Measurements from ENCODE around the gene TMEM120B.
"Not testable (repeated sequence)": the region's sequence is repeated elsewhere in the genome, so short reads cannot be mapped to it uniquely, and the experiment has no call there.

TMEM120B gene

GRCh38 chr12:121702944-121703343 is 9.6 kb upstream of the TMEM120B start:
- H3K27me3 ChIP-seq: no peaks in the 10 kb centered on the region
- no peak overlapping the region for H3K4me3 ChIP-seq

GRCh38 chr12:121705514-121705913 is 7.0 kb upstream of the TMEM120B start:
- Histone ChIP-seq H3K36me3 (no peaks in the 10 kb centered on the region), H3K4me2 (no peak overlapping the region), H3K4me3 (no peak overlapping the region), H3K27me3 (no peaks in the 10 kb centered on the region), H3K4me1 (peaks cover under 1 to 21% (median 13%) of the 10 kb centered on the region in 10 experiments; a peak in 16 of 20 replicates), H3K9ac (no peak overlapping the region), H3K27ac (no peak overlapping the region), H3K9me3 (replicated peaks in 1 of 11) (peaks cover 0 to 18% (median 10%) of the 10 kb centered on the region in 11 experiments; a peak in 16 of 22 replicates), H4K20me1 (no peaks in the 10 kb centered on the region)
- TF ChIP-seq Cebpa-rat (IDR thresholded peaks at IDR 0.05): no peak

More at GRCh38 chr12:121702944-121703343, 9.6 kb upstream of the TMEM120B start:
- Histone ChIP-seq H3K36me3 (no peaks in the 10 kb centered on the region), H3K9ac (no peak overlapping the region), H4K20me1 (no peaks in the 10 kb centered on the region), H3K9me3 (replicated peaks in 1 of 11) (peaks cover 0 to 18% (median 10%) of the 10 kb centered on the region in 11 experiments; a peak in 16 of 22 replicates), H3K27ac (no peak overlapping the region), H3K4me1 (peaks cover 0 to 8% (median 3%) of the 10 kb centered on the region in 10 experiments; a peak in 7 of 20 replicates), H3K4me2 (no peak overlapping the region)
- TF ChIP-seq Cebpa-rat (IDR thresholded peaks at IDR 0.05): no peak

- no peak for TF ChIP-seq Cebpa-rat (IDR thresholded peaks at IDR 0.05)
- H3K4me1 ChIP-seq: peaks cover 18 to 35% (median 30%) of the 10 kb centered on the region in 10 experiments
- H3K27me3 ChIP-seq: no peaks in the 10 kb centered on the region
- peak overlapping the region in 8 of 11 experiments; percentile 3 to 55 (median 44); a peak in 15 of 22 replicates for H3K4me2 ChIP-seq
- peaks cover 0 to 18% (median 10%) of the 10 kb centered on the region in 11 experiments; a peak in 16 of 22 replicates for H3K9me3 ChIP-seq (replicated peaks in 1 of 11)
- H3K27ac ChIP-seq: no peak overlapping the region
- H3K36me3 ChIP-seq: no peaks in the 10 kb centered on the region
- no peak overlapping the region for H3K4me3 ChIP-seq
- peak overlapping the region in 1 of 11 experiments; percentile 13; a peak in 1 of 22 replicates for H3K9ac ChIP-seq
- H4K20me1 ChIP-seq: peaks cover 0 to 4% (median 0%) of the 10 kb centered on the region in 11 experiments; a peak in 8 of 22 replicates
Measured at GRCh38 chr12:121708313-121709063, 4.1 kb upstream of the TMEM120B start.

- H3K9me3 ChIP-seq (replicated peaks in 1 of 11): peaks cover 0 to 18% (median 10%) of the 10 kb centered on the region in 11 experiments; a peak in 16 of 22 replicates
- not testable (repeated sequence) for H4K20me1 ChIP-seq, H3K36me3 ChIP-seq
Measured at GRCh38 chr12:121709064-121709424, 3.5 kb upstream of the TMEM120B start.

GRCh38 chr12:121709478-121709961 is 3.0 kb upstream of the TMEM120B start:
- Histone ChIP-seq H3K4me3 (no peak overlapping the region), H3K36me3 (no peaks in the 10 kb centered on the region), H4K20me1 (peaks cover 0 to 14% (median 8%) of the 10 kb centered on the region in 11 experiments; a peak in 10 of 22 replicates), H3K9me3 (replicated peaks in 1 of 11) (peaks cover 0 to 18% (median 10%) of the 10 kb centered on the region in 11 experiments; a peak in 16 of 22 replicates), H3K27me3 (no peaks in the 10 kb centered on the region), H3K27ac (no peak overlapping the region), H3K4me1 (peaks cover 26 to 45% (median 39%) of the 10 kb centered on the region in 10 experiments), H3K4me2 (peak overlapping the region in 8 of 11 experiments; percentile 3 to 55 (median 44); a peak in 11 of 22 replicates), H3K9ac (no peak overlapping the region)
- no peak for TF ChIP-seq Cebpa-rat (IDR thresholded peaks at IDR 0.05)

More at GRCh38 chr12:121709064-121709424, 3.5 kb upstream of the TMEM120B start:
- H3K4me3 ChIP-seq, H3K27me3 ChIP-seq, H3K27ac ChIP-seq, H3K9ac ChIP-seq: not testable (repeated sequence)
- Histone ChIP-seq H3K4me1 (peaks cover 24 to 40% (median 36%) of the 10 kb centered on the region in 10 experiments), H3K4me2 (peak overlapping the region in 8 of 11 experiments; percentile 3 to 55 (median 44); a peak in 15 of 22 replicates)

- H3K4me2 ChIP-seq: peak overlapping the region; percentile 88 to 99 (median 94)
- no peaks in the 10 kb centered on the region for H3K9me3 ChIP-seq (replicated peaks in 1 of 11)
- TF ChIP-seq Cebpa-rat (IDR thresholded peaks at IDR 0.05): no peak
- H3K4me1 ChIP-seq: peaks cover 26 to 60% (median 42%) of the 10 kb centered on the region in 10 experiments
- peaks cover 0 to 14% (median 8%) of the 10 kb centered on the region in 11 experiments; a peak in 4 of 22 replicates for H3K36me3 ChIP-seq
- peak overlapping the region in 9 of 11 experiments; percentile 8 to 65 (median 54); a peak in 15 of 22 replicates for H3K27ac ChIP-seq
- peak overlapping the region; percentile 87 to 100 (median 98) for H3K4me3 ChIP-seq
- peak overlapping the region; percentile 64 to 89 (median 81) for H3K9ac ChIP-seq
- peaks cover 0 to 35% (median 18%) of the 10 kb centered on the region in 11 experiments; a peak in 13 of 22 replicates for H4K20me1 ChIP-seq
- no peaks in the 10 kb centered on the region for H3K27me3 ChIP-seq
Measured at GRCh38 chr12:121711361-121712189, 977 bp upstream of the TMEM120B start.

GRCh38 chr12:121712190-121712460 is 427 bp upstream of the TMEM120B start:
- H4K20me1 ChIP-seq: peaks cover 0 to 40% (median 19%) of the 10 kb centered on the region in 11 experiments; a peak in 13 of 22 replicates
- peaks cover 0 to 20% (median 8%) of the 10 kb centered on the region in 11 experiments; a peak in 5 of 22 replicates for H3K36me3 ChIP-seq
- H3K9me3 ChIP-seq (replicated peaks in 1 of 11): no peaks in the 10 kb centered on the region
- H3K9ac ChIP-seq: peak overlapping the region; percentile 64 to 89 (median 81)
- H3K4me1 ChIP-seq: peaks cover 26 to 65% (median 46%) of the 10 kb centered on the region in 10 experiments
- no peak for TF ChIP-seq Cebpa-rat (IDR thresholded peaks at IDR 0.05)
- H3K4me3 ChIP-seq: peak overlapping the region; percentile 87 to 100 (median 98)
- peak overlapping the region; percentile 88 to 99 (median 94) for H3K4me2 ChIP-seq
- no peaks in the 10 kb centered on the region for H3K27me3 ChIP-seq
- peak overlapping the region in 9 of 11 experiments; percentile 8 to 65 (median 54); a peak in 17 of 22 replicates for H3K27ac ChIP-seq

- no peaks in the 10 kb centered on the region for H3K27me3 ChIP-seq
- H3K9me3 ChIP-seq (replicated peaks in 1 of 11): no peaks in the 10 kb centered on the region
- H3K4me1 ChIP-seq: peaks cover 26 to 69% (median 46%) of the 10 kb centered on the region in 10 experiments
- no peak for TF ChIP-seq Cebpa-rat (IDR thresholded peaks at IDR 0.05)
- H3K27ac ChIP-seq: peak overlapping the region in 10 of 11 experiments; percentile 59 to 78 (median 70); a peak in 19 of 22 replicates
- H3K9ac ChIP-seq: peak overlapping the region; percentile 76 to 89 (median 81)
- H3K36me3 ChIP-seq: peaks cover 0 to 27% (median 9%) of the 10 kb centered on the region in 11 experiments; a peak in 7 of 22 replicates
- peaks cover 0 to 52% (median 19%) of the 10 kb centered on the region in 11 experiments; a peak in 13 of 22 replicates for H4K20me1 ChIP-seq
- H3K4me3 ChIP-seq: peak overlapping the region; percentile 87 to 100 (median 98)
- H3K4me2 ChIP-seq: peak overlapping the region; percentile 88 to 99 (median 94)
Measured at GRCh38 chr12:121713257-121713777, 765 bp downstream of the TMEM120B start.

Data from BLaER1 treated with 17β-estradiol and CSF1 and Interleukin-3, amounts not matched to agents 10 nM and 100 nM (cell line).